Neural progenitor cell (in vitro differentiated cells): ENCODE measurements around the gene PAIP2. TPM values are rescaled to one million over a fixed set of nuclear protein-coding genes. Genes with fewer than 3 reads are reported as not detected.

Experiments
- DNase-seq: peaks from one replicate; pipeline ENCODE4 v3.0.0-alpha.2; 2016; ENCODE audit warnings: low spot score
- H2AFZ ChIP-seq: fragments of 200-600 bp; sonication (generic); replicated peaks from 2 replicates; pipeline ENCODE4 v1.6.1; 2016; ENCODE audit warnings: antibody characterized with exemption
- H3F3A ChIP-seq: fragments of 200-600 bp; sonication (generic); 2 replicates; pipeline ENCODE4 v1.6.1; 2016; ENCODE audit warnings: antibody characterized with exemption, low read depth
- H3K27ac ChIP-seq: fragments of 200-600 bp; sonication (generic); 2 replicates; pipeline ENCODE4 v1.5.1; 2016; ENCODE audit warnings: mild to moderate bottlenecking
- H3K27me3 ChIP-seq: fragments of 200-600 bp; sonication (generic); 2 replicates; pipeline ENCODE4 v1.6.1; 2016; ENCODE audit warnings: mild to moderate bottlenecking, moderate library complexity
- H3K36me3 ChIP-seq: fragments of 200-600 bp; sonication (generic); 2 replicates; pipeline ENCODE4 v1.5.1; 2016
- H3K4me1 ChIP-seq: fragments of 200-600 bp; sonication (generic); 2 replicates; pipeline ENCODE4 v1.6.1; 2016; ENCODE audit warnings: mixed run types
- H3K4me2 ChIP-seq: fragments of 200-600 bp; sonication (generic); 2 replicates; pipeline ENCODE4 v1.6.1; 2016
- H3K4me3 ChIP-seq: fragments of 200-600 bp; sonication (generic); 2 replicates; pipeline ENCODE4 v1.5.1; 2016
- H3K79me2 ChIP-seq: fragments of 200-600 bp; sonication (generic); 2 replicates; pipeline ENCODE4 v1.6.1; 2016; ENCODE audit warnings: low read depth
- H3K9ac ChIP-seq: fragments of 200-600 bp; sonication (generic); 2 replicates; pipeline ENCODE4 v1.6.1; 2016
- H3K9me3 ChIP-seq: fragments of 200-600 bp; sonication (generic); 2 replicates; pipeline ENCODE4 v1.5.1; 2016; ENCODE audit warnings: low read depth
- H4K20me1 ChIP-seq: fragments of 200-600 bp; sonication (generic); 2 replicates; pipeline ENCODE4 v1.6.1; 2016; ENCODE audit warnings: low read depth
- H3K27ac Mint-ChIP-seq: 3 replicates; pipeline ENCODE4 v1.8.0; 2021; ENCODE audit warnings: mixed read lengths
- H3K27me3 Mint-ChIP-seq: 2 replicates; pipeline ENCODE4 v1.8.0; 2022; ENCODE audit warnings: low read depth, mild to moderate bottlenecking, inconsistent platforms, moderate library complexity, mixed read lengths; ENCODE audit not compliant: insufficient read depth
- H3K36me3 Mint-ChIP-seq: 3 replicates; pipeline ENCODE4 v1.8.0; 2021; ENCODE audit warnings: mixed read lengths
- H3K4me1 Mint-ChIP-seq: 3 replicates; pipeline ENCODE4 v1.8.0; 2021; ENCODE audit warnings: mixed read lengths
- H3K4me3 Mint-ChIP-seq: 3 replicates; pipeline ENCODE4 v1.8.0; 2021; ENCODE audit warnings: mild to moderate bottlenecking, moderate library complexity, mixed read lengths
- H3K9me3 Mint-ChIP-seq: 3 replicates; pipeline ENCODE4 v1.8.0; 2020; ENCODE audit warnings: mixed read lengths
- CTCF ChIP-seq: fragments of 200-600 bp; sonication (generic); IDR thresholded peaks from 2 replicates; pipeline ENCODE4 v1.5.1; 2017; ENCODE audit warnings: antibody characterized with exemption, mild to moderate bottlenecking
- EZH2 ChIP-seq: fragments of 200-600 bp; sonication (generic); IDR thresholded peaks from 2 replicates; pipeline ENCODE4 v1.6.1; 2017; ENCODE audit warnings: antibody characterized with exemption, mild to moderate bottlenecking, moderate library complexity
- EZH2phosphoT487 ChIP-seq: fragments of 200-600 bp; sonication (generic); IDR thresholded peaks from 2 replicates; pipeline ENCODE4 v1.6.1; 2017; ENCODE audit warnings: antibody characterized with exemption
- small RNA-seq: library from RNA; depleted of rRNA; stranded (forward); fragments of <200 nt; gene quantifications from one replicate; pipeline ENCODE3, GENCODE V24; 2015
- total RNA-seq: library from RNA; depleted of rRNA; stranded (reverse); fragments of >200 nt; gene quantifications from 2 replicates; pipeline ENCODE4 v1.2.3, GENCODE V29; 2015; ENCODE audit warnings: low replicate concordance

PAIP2 gene
- total RNA-seq, 1 donor from 2014 or later = 201 TPM

- Histone ChIP-seq H3K4me3 (no peak overlapping the region), H3K36me3 (no peaks in the 10 kb centered on the region), H2AFZ (no peak overlapping the region), H4K20me1 (no peaks in the 10 kb centered on the region), H3K9ac (no peak overlapping the region), H3K4me2 (no peak overlapping the region), H3K4me1 (peaks cover 35% of the 10 kb centered on the region), H3F3A (peaks cover 40% of the 10 kb centered on the region), H3K79me2 (no peaks in the 10 kb centered on the region), H3K27ac (no peak overlapping the region), H3K27me3 (no peaks in the 10 kb centered on the region), H3K9me3 (no peaks in the 10 kb centered on the region)
- H3K4me1 Mint-ChIP-seq = peaks cover 22% of the 10 kb centered on the region
- H3K9me3 Mint-ChIP-seq = no peaks in the 10 kb centered on the region
- H3K27ac Mint-ChIP-seq = no peak overlapping the region
- TF ChIP-seq CTCF = no peak
- no peak for TF ChIP-seq EZH2
- TF ChIP-seq EZH2phosphoT487 = no peak
- no peak overlapping the region for H3K4me3 Mint-ChIP-seq
- DNase-seq = no peak
- H3K27me3 Mint-ChIP-seq = no peaks in the 10 kb centered on the region
- peaks cover 10% of the 10 kb centered on the region for H3K36me3 Mint-ChIP-seq
These were observed 75.0 kb downstream of the PAIP2 start for GRCh38 chr5:139416651-139417050.

GRCh38 chr5:139417214-139417613 is 75.6 kb downstream of the PAIP2 start:
- Mint-ChIP-seq H3K9me3 (no peaks in the 10 kb centered on the region), H3K36me3 (peaks cover 11% of the 10 kb centered on the region), H3K4me3 (no peak overlapping the region), H3K27ac (no peak overlapping the region), H3K27me3 (no peaks in the 10 kb centered on the region), H3K4me1 (peaks cover 22% of the 10 kb centered on the region)
- Histone ChIP-seq H3K79me2 (no peaks in the 10 kb centered on the region), H3K4me2 (no peak overlapping the region), H3K4me1 (peaks cover 38% of the 10 kb centered on the region), H3K27ac (no peak overlapping the region), H2AFZ (no peak overlapping the region), H3K27me3 (no peaks in the 10 kb centered on the region), H3K9ac (no peak overlapping the region), H3K36me3 (no peaks in the 10 kb centered on the region), H3K9me3 (no peaks in the 10 kb centered on the region), H3F3A (peaks cover 42% of the 10 kb centered on the region), H4K20me1 (no peaks in the 10 kb centered on the region), H3K4me3 (no peak overlapping the region)
- TF ChIP-seq EZH2 (no peak), CTCF (no peak), EZH2phosphoT487 (no peak)
- DNase-seq = no peak

- H3K9me3 Mint-ChIP-seq = no peaks in the 10 kb centered on the region
- Histone ChIP-seq H3K27ac (no peak overlapping the region), H3K4me1 (peaks cover 38% of the 10 kb centered on the region), H3K9me3 (no peaks in the 10 kb centered on the region), H3F3A (peaks cover 42% of the 10 kb centered on the region), H3K36me3 (no peaks in the 10 kb centered on the region), H3K4me2 (peak overlapping the region; percentile 77), H3K79me2 (no peaks in the 10 kb centered on the region), H3K27me3 (no peaks in the 10 kb centered on the region), H3K9ac (no peak overlapping the region), H3K4me3 (no peak overlapping the region), H2AFZ (no peak overlapping the region), H4K20me1 (no peaks in the 10 kb centered on the region)
- peaks cover 13% of the 10 kb centered on the region for H3K36me3 Mint-ChIP-seq
- no peak overlapping the region for H3K4me3 Mint-ChIP-seq
- no peak overlapping the region for H3K27ac Mint-ChIP-seq
- H3K27me3 Mint-ChIP-seq = no peaks in the 10 kb centered on the region
- H3K4me1 Mint-ChIP-seq = peaks cover 26% of the 10 kb centered on the region
- no peak for TF ChIP-seq CTCF
- DNase-seq = peak; percentile 40
These were observed 77.1 kb downstream of the PAIP2 start for GRCh38 chr5:139418793-139419192.

Small RNA genes lying within 50 kb of the gene (small RNA-seq; reads per million reads assigned to genes)
- gene RNA5SP195 = not detected

Other genes with a start within 250 kb of the PAIP2 start
- gene SIL1, start 143.5 kb upstream of the PAIP2 start, total RNA-seq = 5.5 and 9.7 TPM in 2 replicates
- gene MATR3, start 48.1 kb upstream of the PAIP2 start, total RNA-seq = 680 and 1,185 TPM in 2 replicates
- not detected in 2 replicates for gene SLC23A1, start 41.4 kb downstream of the PAIP2 start, total RNA-seq
- gene MZB1, start 48.1 kb downstream of the PAIP2 start, total RNA-seq = 0.53 TPM in 1 of 2 replicates, not detected in the other
- gene PROB1, start 53.2 kb downstream of the PAIP2 start, total RNA-seq = 0.67 and 2.6 TPM in 2 replicates
- gene SPATA24, start 62.2 kb downstream of the PAIP2 start, total RNA-seq = 15.2 and 15.7 TPM in 2 replicates
- 13.7 and 21.7 TPM in 2 replicates for gene DNAJC18, start 97.7 kb downstream of the PAIP2 start, total RNA-seq
- gene ECSCR, start 120.9 kb downstream of the PAIP2 start, total RNA-seq = not detected in 2 replicates
- not detected in 2 replicates for gene SMIM33, start 129.2 kb downstream of the PAIP2 start, total RNA-seq
- gene STING1, start 140.9 kb downstream of the PAIP2 start, total RNA-seq = 0.07 and 0.19 TPM in 2 replicates
- gene UBE2D2, start 219.5 kb downstream of the PAIP2 start, total RNA-seq = 131 and 141 TPM in 2 replicates